ENCODE results near the gene PDLIM1.

PDLIM1 gene

DNA sequence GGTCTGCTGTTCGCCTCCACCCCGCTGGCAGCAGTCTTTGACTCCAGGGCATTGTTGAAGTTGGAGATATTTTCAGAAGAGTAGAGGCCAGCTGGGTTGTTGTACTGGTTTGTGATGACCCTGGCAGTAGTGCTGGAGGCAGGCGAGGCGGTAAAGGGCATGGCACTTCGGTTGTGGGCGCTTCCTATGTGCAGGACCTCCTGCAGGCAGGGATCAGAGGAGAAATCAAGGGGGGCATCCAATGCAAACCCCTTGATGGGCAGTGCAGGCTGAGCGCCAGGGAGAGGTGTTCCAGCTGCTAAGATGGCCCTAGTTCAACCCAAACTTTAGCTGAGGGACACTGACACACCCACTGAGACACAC lies 27.0 kb downstream of the PDLIM1 start:
- DNase-seq (ENCODE audit: low spot score) = no peak

DNA sequence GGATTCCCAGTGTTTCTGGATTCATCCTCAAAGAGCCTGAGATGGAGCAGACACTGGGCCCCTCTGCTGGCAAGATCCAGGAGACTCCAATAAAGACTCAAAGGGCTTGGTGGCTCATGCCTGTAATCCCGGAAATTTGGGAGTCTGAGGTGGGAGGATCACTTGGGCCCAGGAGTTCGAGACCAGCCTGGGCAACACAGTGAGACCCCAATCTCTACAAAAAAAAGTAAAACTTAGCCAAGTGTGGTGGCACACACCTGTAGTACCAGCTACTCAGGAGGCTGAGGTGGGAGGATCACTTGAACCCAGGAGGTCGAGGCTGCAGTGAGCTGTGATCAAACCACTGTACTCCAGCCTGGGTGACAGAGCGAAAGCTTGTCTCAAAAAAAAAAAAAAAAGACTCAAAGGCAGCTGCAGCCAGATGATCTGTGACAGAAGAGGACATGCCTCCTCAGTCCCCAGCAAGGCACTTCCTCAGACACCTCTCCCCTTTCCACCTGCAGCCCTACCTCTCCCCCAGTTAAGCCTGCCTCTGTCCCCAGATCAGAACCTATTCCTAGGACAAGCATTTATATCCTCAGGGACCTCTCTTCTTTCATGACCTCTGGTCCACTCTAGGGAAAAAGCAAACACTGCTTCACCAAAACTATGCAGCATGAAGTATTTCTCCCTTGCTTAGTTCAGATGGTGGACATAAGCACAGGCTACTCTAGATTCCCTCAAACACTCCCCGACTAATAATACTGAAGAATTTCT lies 27.9 kb downstream of the PDLIM1 start:
- DNase-seq (ENCODE audit: low spot score) = no peak

DNA sequence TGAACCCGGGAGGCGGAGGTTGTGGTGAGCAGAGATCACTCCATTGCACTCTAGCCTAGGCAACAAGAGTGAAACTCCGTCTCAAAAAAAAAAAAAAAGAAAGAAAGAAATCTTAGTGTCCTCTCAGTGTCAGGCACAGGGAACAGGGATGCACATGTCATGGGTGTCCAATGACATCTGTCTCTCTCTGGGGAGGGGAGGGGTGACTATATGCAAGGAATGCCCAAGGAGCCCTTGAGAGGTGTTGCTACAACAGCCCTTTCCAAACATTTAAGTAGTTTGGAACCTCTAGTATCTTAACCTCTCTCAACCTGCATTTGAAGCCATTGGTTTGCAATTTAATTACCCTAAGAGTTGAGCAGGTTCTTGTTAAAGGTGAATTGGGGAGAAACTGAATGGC lies 28.9 kb downstream of the PDLIM1 start:
- no peak for DNase-seq (ENCODE audit: low spot score)

DNA sequence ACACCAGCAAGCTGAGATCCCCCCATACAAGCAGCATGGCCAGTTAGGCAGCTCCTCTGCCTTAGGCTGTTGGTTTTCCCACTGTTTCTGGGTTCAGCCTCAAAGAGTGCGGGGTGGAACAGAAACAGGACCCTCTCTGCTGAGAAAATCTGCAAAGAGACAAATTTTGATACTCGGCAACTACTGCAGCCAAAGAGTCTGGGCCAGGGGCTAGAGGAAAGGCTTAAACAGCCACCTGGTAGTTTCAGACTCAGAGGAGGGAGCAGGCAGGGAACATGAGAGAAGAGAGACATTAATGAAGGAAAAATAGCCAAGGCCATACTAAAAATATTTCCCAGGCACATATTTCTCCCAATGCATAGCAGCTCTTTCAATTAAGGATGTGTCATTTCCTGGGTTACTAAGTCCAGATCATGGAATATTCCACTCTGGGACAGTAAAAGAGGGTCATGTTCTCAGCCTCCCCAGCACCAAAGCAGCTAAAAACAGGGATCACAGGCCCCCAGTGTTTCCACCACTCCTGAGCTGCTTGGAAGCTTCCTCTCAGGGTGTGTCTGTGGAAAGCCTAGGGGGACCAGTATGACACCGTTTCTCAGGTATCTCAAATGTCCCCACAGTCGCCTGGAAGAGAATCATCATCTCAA lies 29.8 kb downstream of the PDLIM1 start:
- DNase-seq (ENCODE audit: low spot score) = no peak

DNA sequence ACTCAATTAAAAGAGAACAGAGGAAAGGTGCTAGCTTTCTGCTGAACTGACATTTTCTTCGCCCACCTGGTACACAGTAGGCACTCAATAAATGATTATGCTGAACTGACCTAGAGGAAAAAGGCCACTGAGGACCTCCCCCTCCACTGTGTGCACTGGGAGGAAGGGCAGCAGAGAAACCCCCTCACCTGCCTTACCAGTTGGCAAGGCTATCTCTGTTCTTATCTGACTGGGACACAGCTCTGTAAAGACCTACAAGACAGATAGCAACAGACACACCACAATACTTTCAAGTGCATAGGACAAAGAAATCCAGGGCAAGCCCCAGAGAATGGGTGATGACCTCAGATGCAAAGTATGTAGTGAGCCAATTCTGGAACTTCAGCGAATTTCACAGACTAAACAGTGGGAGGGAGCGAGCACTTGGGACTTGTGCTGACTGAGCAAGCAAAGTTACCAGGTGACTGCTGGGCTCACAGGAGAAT lies 30.4 kb downstream of the PDLIM1 start:
- no peak for DNase-seq (ENCODE audit: low spot score)

DNA sequence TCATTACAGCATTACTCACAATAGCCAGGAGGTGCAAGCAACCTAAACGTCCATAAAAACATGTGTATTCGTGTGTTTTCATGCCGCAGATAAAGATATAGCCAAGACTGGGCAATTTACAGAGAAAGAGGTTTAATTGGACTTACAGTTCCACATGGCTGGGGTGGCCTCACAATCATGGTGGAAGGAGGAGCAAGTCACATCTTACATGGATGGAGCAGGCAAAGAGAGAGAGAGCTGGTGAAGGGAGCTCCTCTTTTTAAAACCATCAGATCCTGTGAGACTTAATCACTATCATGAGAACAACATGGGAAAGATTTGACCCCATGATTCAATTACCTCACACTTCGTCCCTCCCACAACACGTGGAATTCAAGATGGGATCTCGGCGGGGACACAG lies 33.0 kb downstream of the PDLIM1 start:
- no peak for DNase-seq (ENCODE audit: low spot score)

DNA sequence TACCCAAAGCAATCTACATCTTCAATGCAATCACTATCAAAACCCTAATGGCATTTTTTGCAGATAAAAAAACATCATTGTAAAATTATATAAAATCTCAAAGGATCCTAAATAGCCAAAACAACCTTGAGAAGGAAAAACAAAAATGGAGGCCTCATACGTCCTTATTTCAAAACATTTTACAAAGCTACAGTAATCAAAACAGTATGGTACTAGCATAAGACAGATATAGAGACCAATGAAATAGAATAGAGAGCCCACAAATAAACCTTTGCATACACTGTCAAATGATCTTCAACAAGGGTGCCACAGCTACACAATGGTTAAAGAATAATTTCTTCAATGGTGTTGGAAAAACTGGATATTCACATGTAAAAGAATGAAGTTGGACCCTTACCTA lies 34.5 kb downstream of the PDLIM1 start:
- DNase-seq (ENCODE audit: low spot score) = no peak

DNA sequence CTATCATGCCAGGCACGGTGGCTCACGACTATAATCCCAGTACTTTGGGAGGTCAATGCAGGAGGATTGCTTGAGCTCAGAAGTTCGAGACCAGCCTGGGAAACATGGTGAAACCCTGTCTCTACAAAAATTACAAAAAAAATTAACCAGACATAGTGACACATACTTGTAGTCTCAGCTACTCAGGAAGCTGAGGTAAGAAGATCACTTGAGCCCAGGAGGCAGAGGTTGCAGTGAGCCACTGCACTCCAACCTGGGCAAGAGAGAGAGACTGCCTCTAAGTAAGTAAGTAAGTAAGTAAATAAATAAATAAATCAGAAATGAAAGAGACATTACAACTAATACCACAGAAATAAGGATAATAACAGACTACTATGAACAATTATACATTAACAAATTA lies 36.2 kb downstream of the PDLIM1 start:
- DNase-seq (ENCODE audit: low spot score) = no peak

DNA sequence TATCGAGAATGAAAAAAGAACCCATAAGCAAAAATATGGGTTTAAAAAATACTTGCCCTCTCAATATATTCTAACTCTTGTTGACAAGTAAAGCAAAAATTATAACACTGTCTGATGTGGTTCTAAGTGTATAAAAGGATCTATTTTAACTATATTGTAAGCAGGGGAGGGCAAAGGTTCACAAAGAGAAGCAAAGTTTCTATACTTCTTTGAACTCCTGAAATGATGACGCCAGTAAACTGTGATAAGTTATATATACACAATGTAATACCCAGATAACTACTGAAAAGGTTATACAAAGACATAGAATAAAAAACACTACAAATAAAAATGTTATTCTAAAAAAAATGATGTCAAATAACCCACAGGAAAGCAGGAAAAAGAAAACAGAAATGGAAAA lies 37.1 kb downstream of the PDLIM1 start:
- no peak for DNase-seq (ENCODE audit: low spot score)

DNA sequence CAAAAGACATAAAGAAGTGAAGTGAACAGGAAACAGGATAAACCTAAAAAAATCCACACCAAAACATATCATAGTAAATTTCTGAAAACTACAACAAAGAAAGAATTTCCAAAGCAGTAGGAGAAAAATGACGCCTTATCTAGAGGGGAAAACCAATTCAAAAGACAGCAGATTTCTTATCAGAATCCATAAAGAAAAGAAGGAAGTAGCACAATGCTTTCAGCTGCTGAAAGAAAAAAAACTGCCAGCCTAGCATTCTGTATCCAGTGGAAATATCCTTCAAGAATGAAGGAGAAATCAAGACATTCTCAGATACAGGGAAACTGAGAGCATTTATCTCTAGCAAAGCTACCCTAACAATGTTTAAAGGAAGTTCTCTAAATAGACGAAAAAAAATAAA lies 37.8 kb downstream of the PDLIM1 start:
- DNase-seq (ENCODE audit: low spot score) = no peak

DNA sequence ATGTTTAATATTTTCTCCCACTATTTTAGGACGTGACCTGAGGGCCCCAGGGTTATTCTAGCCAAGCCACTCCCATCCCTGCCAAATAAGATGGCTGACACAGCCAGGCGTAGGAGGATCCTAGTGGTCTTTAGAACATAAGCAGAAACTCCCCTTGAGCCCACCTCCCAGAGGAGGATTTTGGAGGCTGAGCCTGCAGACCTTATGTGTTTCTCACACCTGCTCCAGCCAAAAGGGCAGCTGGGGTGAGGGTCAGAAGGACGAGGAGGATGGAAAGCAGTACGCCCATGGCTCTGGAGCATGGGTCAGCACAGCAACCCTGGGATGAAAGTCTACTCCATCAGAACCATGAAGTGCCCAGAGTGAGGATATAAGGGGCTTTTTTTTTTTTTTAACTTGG lies 39.9 kb downstream of the PDLIM1 start:
- DNase-seq (ENCODE audit: low spot score) = no peak

DNA sequence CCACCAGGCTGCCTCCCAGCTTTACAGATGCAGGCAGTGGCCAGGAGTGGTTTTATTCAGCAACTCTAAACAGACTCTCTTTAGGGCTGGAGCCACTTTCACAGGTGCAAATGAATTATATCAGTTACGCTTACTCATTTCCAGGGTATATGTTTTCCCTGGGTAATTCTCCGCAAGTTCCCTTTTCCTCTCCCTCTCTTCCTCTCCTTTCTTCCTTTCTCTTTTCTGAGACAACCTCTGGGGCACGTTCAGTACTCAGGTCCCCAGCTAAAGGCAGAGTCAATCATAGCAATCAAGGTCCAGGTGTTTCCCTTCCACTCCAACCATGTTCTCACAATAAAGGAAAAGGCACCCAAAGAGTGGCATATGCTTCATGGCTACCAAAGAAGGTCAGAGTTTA lies 41.3 kb downstream of the PDLIM1 start:
- no peak for DNase-seq (ENCODE audit: low spot score)

DNA sequence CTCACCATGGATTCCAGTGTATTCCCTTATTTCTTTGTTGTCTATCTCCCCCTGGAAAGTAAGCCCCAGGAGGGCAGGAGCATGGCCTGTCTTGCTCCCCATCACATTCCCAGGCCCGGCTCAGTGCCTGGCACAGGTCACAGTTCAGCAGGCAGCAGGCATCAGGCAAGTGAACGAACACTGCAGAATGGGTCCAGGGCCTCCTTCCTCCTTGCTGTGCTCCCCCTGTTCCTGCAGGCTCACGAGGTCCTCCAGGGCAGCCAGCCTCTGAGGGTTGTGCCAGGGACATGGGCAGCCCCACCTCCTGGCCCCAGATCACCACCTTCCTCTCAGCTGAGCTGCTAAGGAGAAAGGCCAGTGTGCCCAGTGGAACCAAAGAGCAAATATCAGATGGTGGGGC lies 41.8 kb downstream of the PDLIM1 start:
- DNase-seq (ENCODE audit: low spot score) = no peak

DNA sequence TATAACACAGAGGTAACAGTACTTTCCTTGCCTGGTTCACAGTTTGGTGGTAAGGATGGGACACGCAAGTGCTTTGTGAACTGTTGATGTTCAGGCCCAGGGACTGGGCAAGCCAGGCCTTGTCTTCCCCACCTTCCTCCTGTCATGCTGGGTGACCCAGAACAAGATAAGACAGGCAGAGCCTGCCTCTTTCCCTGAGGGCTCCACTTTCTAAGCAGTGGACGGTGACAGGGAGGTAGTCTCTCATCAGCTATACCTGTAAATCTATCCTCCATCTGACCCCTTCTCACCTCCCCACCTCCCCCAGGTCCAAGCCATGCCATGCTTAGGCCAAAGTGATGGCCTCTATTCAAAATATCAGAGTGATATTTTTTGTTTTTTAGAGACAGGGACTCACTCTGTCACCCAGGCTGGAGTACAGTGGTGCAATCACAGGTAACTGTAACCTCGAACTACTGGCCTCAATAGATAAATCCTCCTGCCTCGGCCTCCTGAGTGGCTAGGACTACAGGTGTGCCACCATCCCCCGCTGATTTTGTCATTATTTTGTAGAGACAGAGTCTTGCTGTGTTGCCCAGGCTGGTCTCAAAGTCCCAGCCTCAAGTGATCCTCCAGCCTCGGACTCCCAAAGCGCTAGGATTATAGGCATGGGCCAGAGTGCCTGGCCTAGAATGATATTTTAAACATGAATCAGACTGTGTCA lies 42.8 kb downstream of the PDLIM1 start:
- no peak for DNase-seq (ENCODE audit: low spot score)

DNA sequence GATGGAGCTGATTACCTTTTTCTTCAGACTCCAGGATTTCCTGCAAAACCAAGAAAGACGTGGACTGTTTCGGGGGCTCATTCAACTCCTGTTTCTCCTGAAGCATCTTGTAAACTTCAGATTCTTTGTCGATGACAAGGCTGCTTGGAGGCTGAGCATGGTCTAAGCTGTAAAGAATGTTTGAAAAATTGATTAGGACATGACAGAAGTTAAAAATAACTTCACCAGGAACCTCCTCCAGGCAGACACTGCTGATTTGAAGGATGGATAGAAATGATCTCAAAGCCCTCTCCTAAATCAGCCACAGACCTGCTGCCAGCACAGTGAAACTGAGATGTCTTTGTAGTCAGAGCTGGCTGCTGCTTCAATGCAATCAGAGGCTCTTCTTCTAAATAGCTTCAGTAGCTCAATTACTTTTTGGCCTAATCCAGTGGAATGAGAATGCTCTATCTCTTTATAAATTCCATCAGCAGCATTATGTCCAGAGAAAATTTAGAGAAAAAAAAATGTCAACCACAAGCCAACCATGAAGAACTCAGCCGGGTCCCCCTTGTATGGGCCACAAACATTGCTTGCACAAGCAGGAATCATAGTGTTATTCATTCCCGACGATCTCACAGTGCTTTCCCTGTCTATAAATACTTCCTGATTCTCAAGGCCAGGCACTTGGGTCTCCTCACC lies 43.5 kb downstream of the PDLIM1 start:
- DNase-seq (ENCODE audit: low spot score) = no peak

DNA sequence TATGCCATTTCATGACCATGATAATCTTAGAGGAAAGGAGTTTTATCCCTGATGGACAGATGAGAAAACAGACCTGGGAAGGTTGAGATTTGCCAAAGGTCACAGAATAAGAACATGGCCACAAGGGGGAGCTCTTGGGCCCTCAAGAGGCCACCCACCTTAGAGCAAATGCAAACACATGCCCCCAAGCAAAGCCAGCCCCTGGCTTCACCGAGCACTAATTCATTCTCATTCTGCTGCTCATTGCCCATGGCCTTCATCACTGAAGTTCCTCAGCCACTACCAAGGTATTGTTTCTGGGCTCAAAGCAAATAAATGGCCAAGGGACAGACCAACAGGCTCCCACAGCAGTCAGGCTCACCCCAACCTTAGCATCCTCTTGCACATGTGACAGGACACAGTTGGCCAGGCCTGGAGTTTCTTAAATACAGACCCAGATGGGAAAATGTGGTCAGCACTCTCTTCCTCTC lies 44.2 kb downstream of the PDLIM1 start:
- DNase-seq (ENCODE audit: low spot score) = peak; percentile 35

DNA sequence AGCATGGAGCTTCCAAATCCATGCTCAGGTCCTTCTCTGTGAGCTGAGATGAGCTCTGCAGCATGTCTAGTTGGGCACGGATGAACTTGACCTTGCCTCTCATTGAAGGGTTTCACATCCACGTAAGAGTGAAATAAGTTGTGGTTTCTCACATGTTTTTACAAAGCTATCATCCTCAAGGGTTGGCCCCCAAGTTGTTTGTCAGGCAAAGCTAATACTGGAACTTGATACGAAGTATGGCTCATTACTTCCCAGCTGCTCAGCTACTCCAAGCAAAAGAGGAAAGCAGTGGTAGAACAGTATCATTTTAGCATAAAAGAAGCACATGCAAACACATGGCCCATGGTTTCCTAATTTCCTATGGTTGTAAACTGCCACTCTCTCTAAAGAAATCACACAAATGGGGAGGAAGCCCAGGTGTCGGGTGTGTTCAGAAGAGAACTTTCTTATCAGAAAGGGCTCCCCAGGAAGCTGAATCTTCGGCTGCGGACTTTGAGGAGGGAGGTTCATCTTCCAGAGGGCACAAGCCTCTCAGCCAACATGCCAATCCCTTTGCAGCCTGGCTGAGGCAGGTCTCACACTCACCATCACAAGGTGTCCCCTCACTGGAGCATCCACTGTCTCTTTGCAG lies 45.3 kb downstream of the PDLIM1 start:
- no peak for DNase-seq (ENCODE audit: low spot score)

DNA sequence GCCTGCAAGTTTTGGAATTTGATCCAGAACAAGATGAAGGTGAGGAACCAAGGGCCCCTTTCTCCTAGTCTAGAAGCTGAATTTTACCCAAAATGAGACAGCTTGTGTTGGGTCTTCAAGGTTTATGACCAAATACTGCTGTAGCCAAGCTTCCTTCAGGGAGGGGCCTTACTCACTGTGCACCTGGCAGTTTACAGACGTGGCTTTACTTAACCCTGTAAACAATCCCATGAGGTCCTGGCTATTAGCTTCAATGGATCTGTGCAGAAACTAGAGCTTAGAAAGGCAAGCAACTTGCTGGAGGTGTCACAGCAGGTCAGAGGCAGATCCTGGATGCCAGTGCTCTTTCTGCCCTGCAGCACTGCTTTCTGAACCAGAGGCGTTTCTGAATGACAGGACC lies 46.7 kb downstream of the PDLIM1 start:
- no peak for DNase-seq (ENCODE audit: low spot score)

DNA sequence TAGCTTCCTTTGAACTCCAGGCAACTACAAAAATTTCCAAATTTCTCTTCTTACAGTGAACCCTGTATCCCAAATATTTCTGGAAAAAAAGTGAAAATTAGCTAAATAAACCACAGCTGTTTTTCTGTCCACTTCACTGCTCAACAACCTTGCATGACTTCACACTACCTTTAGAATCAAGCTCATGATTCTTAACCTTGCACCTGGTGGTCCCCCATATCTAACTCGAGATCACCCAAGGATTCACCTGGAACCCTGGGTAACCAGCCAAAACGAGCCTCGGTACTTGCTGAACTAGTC lies 47.5 kb downstream of the PDLIM1 start:
- DNase-seq (ENCODE audit: low spot score) = no peak

DNA sequence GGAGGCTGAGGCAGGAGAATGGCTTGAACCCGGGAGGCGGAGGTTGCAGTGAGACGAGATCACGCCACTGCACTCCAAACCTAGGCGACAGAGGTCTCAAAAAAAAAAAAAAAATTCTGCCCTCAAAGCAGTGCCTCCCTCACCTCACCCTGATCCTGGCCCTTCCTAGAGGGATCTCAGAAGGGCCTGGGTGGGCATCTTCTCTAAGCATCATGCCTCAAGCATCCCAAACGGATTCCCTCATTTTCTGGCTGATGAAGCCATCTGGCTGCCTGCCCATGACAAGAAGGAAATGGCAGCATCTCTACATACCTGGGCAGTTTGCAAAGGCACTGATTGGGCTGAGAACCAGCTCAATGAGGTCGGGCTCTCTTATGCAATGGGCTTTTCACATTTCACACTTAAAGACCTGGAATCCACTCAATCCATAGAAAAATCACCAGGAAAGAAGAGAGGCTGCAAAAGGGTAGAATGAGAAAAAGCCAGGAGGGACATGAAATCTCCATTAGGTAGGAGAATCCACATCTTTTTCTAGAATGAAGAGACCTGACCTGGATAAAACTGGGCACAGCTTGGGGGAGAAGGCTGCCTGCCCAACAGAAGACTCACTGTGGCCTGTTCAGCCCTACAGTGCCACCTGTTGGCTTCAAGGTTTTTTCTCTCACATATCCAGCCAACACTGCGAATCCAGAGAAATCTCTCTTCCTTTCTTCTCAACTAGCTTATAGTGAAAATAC lies 48.1 kb downstream of the PDLIM1 start:
- DNase-seq (ENCODE audit: low spot score) = no peak

DNA sequence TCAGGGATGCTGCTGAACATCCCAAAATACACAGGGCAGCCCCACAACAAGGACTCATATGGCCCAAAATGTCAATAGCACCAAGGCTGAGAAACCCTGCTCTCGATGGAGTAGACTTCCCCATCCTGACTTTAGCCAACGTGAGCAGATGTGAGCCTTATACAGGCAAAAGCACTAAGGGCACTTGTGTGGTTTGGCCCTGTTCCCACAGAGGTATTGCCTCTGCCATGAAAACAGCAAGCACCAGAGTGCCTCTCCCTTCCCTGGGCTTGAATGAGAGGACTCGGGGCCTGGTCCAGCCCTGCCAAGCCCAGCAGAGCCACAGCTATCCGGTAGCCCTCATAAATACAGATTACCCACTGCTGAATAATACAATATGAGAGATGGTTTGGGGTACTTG lies 49.3 kb downstream of the PDLIM1 start:
- DNase-seq (ENCODE audit: low spot score) = no peak

DNA sequence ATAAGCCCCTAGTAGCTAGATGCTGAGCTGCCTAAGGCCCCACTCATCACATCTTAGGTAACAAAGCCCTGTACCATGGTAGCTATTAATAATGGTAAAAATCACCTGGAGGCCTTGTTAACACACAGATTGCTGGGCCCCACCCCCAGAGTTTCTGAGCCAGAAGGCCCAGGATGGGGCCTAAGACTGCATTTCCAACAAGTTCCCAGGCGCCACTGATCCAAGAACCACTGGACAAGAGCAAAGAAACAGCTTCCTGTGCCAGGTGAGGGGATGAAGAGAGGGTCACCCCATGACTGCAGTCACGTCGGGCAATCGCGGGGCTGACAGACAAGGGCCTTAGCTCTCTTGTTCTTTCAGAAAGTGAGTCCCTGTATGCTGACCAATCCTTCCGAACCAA lies 50.0 kb downstream of the PDLIM1 start:
- DNase-seq (ENCODE audit: low spot score) = no peak
